ENCODE measurements around the gene ATP4A.

The ATP4A gene

GRCh38 chr19:35563207-35563829 lies at the start of gene ATP4A:
Gene ATP4A, minus strand, starts transcription at chr19:35563658. Its CDS starts 29 bp downstream, at chr19:35563629.
- Histone ChIP-seq H3K27me3 (ENCODE audit: insufficient read depth, poor library complexity, severe bottlenecking) (peaks cover 8% of the 10 kb centered on the region), H3K4me1 (ENCODE audit: insufficient read depth, poor library complexity, severe bottlenecking) (no peaks in the 10 kb centered on the region), H3K27ac (ENCODE audit: poor library complexity, severe bottlenecking) (no peak within 1 kb of the TSS), H3K36me3 (ENCODE audit: low read depth) (no peaks in the 10 kb centered on the region), H3K9me3 (ENCODE audit: severe bottlenecking) (no peaks in the 10 kb centered on the region), H3K4me3 (ENCODE audit: severe bottlenecking) (no peak within 1 kb of the TSS)
- no peak for ATAC-seq (ENCODE audit: low read depth)
- TF ChIP-seq CTCF (IDR thresholded peaks at IDR 0.05; ENCODE audit: poor library complexity, severe bottlenecking) = no peak
- no peak for DNase-seq (ENCODE audit: low spot score)

- Histone ChIP-seq H3K36me3 (ENCODE audit: low read depth) (peaks cover 21% of the 10 kb centered on the region), H3K27ac (ENCODE audit: poor library complexity, severe bottlenecking) (peak within 1 kb of the TSS; percentile 23), H3K4me1 (ENCODE audit: insufficient read depth, poor library complexity, severe bottlenecking) (peaks cover 4% of the 10 kb centered on the region), H3K9me3 (ENCODE audit: severe bottlenecking) (no peaks in the 10 kb centered on the region), H3K4me3 (ENCODE audit: severe bottlenecking) (peak within 1 kb of the TSS; percentile 96), H3K27me3 (ENCODE audit: insufficient read depth, poor library complexity, severe bottlenecking) (no peaks in the 10 kb centered on the region)
- peak; percentile 95 for ATAC-seq (ENCODE audit: low read depth)
- no peak for TF ChIP-seq CTCF (IDR thresholded peaks at IDR 0.05; ENCODE audit: poor library complexity, severe bottlenecking)
- peak; percentile 85 for DNase-seq (ENCODE audit: low spot score)
Observed at GRCh38 chr19:35612559-35613321, 49.3 kb upstream of the ATP4A start, which contains the start of gene HAUS5. Gene HAUS5, plus strand, starts transcription at chr19:35612735. Its CDS starts 60 bp downstream, at chr19:35612795.

GRCh38 chr19:35612224-35612558 lies 48.7 kb upstream of the ATP4A start:
- TF ChIP-seq CTCF (IDR thresholded peaks at IDR 0.05; ENCODE audit: poor library complexity, severe bottlenecking) = no peak
- peaks cover 4% of the 10 kb centered on the region for H3K4me1 ChIP-seq (ENCODE audit: insufficient read depth, poor library complexity, severe bottlenecking)
- ATAC-seq (ENCODE audit: low read depth) (no peak), DNase-seq (ENCODE audit: low spot score) (no peak)
- peaks cover 2% of the 10 kb centered on the region for H3K9me3 ChIP-seq (ENCODE audit: severe bottlenecking)
- H3K36me3 ChIP-seq (ENCODE audit: low read depth) = peaks cover 21% of the 10 kb centered on the region
- H3K27me3 ChIP-seq (ENCODE audit: insufficient read depth, poor library complexity, severe bottlenecking) = no peaks in the 10 kb centered on the region
- H3K4me3 ChIP-seq (ENCODE audit: severe bottlenecking) = peak overlapping the region; percentile 96
- no peak overlapping the region for H3K27ac ChIP-seq (ENCODE audit: poor library complexity, severe bottlenecking)

GRCh38 chr19:35609851-35610353 lies 46.4 kb upstream of the ATP4A start:
- ATAC-seq (ENCODE audit: low read depth) = no peak
- no peak for TF ChIP-seq CTCF (IDR thresholded peaks at IDR 0.05; ENCODE audit: poor library complexity, severe bottlenecking)
- peaks cover 4% of the 10 kb centered on the region for H3K4me1 ChIP-seq (ENCODE audit: insufficient read depth, poor library complexity, severe bottlenecking)
- H3K4me3 ChIP-seq (ENCODE audit: severe bottlenecking) = no peak overlapping the region
- H3K27ac ChIP-seq (ENCODE audit: poor library complexity, severe bottlenecking) = no peak overlapping the region
- H3K9me3 ChIP-seq (ENCODE audit: severe bottlenecking) = peaks cover 5% of the 10 kb centered on the region
- no peak for DNase-seq (ENCODE audit: low spot score)
- no peaks in the 10 kb centered on the region for H3K27me3 ChIP-seq (ENCODE audit: insufficient read depth, poor library complexity, severe bottlenecking)
- peaks cover 7% of the 10 kb centered on the region; the same call in 1 of the 2 replicates for H3K36me3 ChIP-seq (ENCODE audit: low read depth)
